AG09309 (cell line): ENCODE measurements around the gene POLA2.

Experiments used
- DNase-seq: peaks from one replicate; pipeline ENCODE4 v3.0.0-alpha.2; 2010; ENCODE audit warnings: low read depth
- H3K4me3 ChIP-seq: 2 replicates; pipeline ENCODE4 v1.5.1; 2011; ENCODE audit warnings: mild to moderate bottlenecking, low read depth, low read length, moderate library complexity; ENCODE audit not compliant: control insufficient read depth
- TF ChIP-seq, protein P1 (sequence below): IDR thresholded peaks from 2 replicates; pipeline ENCODE4 v1.5.1; 2011; ENCODE audit warnings: mild to moderate bottlenecking, low read depth, low read length, inconsistent platforms; ENCODE audit not compliant: insufficient read depth, control insufficient read depth; ENCODE audit errors: missing control alignments

The POLA2 gene

GRCh38 chr11:65320386-65321075 is 58.8 kb downstream of the POLA2 start:
- no peak for DNase-seq
- TF ChIP-seq, protein P1, sequence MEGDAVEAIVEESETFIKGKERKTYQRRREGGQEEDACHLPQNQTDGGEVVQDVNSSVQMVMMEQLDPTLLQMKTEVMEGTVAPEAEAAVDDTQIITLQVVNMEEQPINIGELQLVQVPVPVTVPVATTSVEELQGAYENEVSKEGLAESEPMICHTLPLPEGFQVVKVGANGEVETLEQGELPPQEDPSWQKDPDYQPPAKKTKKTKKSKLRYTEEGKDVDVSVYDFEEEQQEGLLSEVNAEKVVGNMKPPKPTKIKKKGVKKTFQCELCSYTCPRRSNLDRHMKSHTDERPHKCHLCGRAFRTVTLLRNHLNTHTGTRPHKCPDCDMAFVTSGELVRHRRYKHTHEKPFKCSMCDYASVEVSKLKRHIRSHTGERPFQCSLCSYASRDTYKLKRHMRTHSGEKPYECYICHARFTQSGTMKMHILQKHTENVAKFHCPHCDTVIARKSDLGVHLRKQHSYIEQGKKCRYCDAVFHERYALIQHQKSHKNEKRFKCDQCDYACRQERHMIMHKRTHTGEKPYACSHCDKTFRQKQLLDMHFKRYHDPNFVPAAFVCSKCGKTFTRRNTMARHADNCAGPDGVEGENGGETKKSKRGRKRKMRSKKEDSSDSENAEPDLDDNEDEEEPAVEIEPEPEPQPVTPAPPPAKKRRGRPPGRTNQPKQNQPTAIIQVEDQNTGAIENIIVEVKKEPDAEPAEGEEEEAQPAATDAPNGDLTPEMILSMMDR, result no peak
- H3K4me3 ChIP-seq, result no peak overlapping the region

DNA sequence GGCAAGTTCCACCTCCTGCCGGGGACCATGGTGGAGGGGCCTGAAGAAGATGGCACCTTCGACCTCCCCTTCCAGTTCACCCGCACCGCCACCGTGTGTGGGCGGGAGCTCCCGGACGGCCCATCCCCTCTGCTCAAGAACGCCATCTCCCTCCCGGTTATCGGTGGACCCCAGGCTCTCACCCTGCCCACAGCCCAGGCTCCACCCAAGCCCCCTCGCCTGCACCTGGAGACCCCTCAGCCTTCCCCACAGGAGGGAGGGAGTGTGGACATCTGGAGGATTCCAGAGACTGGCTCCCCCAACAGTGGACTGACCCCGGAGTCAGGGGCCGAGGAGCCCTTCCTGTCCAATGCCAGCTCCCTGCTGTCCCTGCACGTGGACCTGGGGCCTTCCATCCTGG is 59.3 kb downstream of the POLA2 start:
- no peak for DNase-seq
- no peak overlapping the region for H3K4me3 ChIP-seq
- TF ChIP-seq, protein P1, result no peak

GRCh38 chr11:65321828-65322485 is 60.2 kb downstream of the POLA2 start:
- no peak overlapping the region for H3K4me3 ChIP-seq
- DNase-seq, result no peak
- TF ChIP-seq, protein P1, result no peak

- TF ChIP-seq, protein P1, result no peak
- DNase-seq, result no peak
- H3K4me3 ChIP-seq, result no peak overlapping the region
These were observed 62.1 kb downstream of the POLA2 start for GRCh38 chr11:65323813-65324212.

- no peak overlapping the region for H3K4me3 ChIP-seq
- TF ChIP-seq, protein P1, result no peak
- DNase-seq, result no peak
These were observed 63.7 kb downstream of the POLA2 start for GRCh38 chr11:65325435-65325834.

- no peak overlapping the region for H3K4me3 ChIP-seq
- DNase-seq, result no peak
- TF ChIP-seq, protein P1, result no peak
These were observed 65.3 kb downstream of the POLA2 start for GRCh38 chr11:65327021-65327420.
